DOHH2 (cell line): ENCODE data around the gene P3H2.

Experiments used
- EZH2phosphoT487 ChIP-seq: fragments of 200-600 bp; sonication (generic); IDR thresholded peaks from 2 replicates; pipeline ENCODE4 v1.6.1; 2017; ENCODE audit warnings: borderline replicate concordance, mild to moderate bottlenecking, antibody characterized with exemption, low read length, moderate library complexity, mixed read lengths
- TF ChIP-seq, protein P1 (sequence below): fragments of 200-600 bp; sonication (generic); IDR thresholded peaks from one replicate; pipeline ENCODE4 v1.5.1; 2014; ENCODE audit warnings: antibody characterized with exemption, mild to moderate bottlenecking, low read depth, low read length; ENCODE audit not compliant: poor library complexity, severe bottlenecking

DNA sequence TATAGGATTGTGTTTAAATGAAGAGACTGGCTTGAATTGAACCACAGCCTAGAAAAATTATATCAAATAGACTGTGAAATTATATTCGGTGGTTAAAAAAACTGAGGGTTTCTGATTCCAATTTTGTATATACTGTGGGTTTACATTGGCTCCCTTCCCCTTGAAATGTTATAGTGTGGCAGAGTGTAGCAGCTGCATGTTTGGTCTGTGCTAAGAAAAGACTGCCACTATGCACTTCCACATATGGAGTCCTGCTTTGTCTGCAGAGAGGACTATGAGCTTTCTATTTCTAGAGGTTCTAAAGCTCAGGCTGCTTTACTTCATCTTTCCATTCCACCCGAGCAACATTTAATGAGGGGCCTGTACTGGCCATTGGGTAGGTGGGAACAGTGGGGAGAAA is 112.3 kb downstream of the P3H2 start:
- TF ChIP-seq, protein P1, sequence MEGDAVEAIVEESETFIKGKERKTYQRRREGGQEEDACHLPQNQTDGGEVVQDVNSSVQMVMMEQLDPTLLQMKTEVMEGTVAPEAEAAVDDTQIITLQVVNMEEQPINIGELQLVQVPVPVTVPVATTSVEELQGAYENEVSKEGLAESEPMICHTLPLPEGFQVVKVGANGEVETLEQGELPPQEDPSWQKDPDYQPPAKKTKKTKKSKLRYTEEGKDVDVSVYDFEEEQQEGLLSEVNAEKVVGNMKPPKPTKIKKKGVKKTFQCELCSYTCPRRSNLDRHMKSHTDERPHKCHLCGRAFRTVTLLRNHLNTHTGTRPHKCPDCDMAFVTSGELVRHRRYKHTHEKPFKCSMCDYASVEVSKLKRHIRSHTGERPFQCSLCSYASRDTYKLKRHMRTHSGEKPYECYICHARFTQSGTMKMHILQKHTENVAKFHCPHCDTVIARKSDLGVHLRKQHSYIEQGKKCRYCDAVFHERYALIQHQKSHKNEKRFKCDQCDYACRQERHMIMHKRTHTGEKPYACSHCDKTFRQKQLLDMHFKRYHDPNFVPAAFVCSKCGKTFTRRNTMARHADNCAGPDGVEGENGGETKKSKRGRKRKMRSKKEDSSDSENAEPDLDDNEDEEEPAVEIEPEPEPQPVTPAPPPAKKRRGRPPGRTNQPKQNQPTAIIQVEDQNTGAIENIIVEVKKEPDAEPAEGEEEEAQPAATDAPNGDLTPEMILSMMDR: no peak
- no peak for TF ChIP-seq EZH2phosphoT487
